Measurements from ENCODE around the gene HLA-B.

DNA sequence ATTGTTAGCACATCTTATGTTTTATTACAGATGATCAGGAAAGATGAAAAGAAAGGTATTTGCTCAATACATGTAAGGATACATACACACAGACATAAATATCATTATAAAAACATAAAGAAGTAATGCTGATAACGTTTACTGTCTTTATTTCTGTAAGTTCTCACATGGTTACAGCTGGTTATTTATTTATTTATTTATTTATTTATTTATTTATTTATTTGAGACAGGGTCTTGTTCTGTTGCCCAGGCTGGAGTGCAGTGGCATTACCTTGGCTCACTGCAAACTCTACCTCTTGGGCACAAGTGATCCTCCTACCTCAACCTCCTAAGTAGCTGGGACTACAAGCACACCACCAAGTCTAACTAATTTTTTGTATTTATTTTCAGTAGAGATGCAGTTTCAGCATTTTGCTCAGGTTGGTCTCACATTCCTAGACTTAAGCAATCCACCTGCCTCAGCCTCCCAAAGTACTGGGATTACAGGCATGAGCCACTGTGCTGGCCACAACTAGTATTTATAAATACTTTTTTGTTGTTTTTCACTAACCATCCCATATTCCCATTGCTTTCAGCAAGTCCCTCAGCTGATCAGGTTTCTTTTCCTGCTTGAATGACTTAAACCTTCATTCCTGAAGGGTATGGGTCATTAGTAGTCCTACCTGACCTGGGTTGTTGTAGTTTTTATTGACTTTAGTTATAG, 35.8 kb downstream of the HLA-B start:
- TF ChIP-seq CTCF (IDR thresholded peaks at IDR 0.05) (no peak), EP300 (IDR thresholded peaks at IDR 0.05) (no peak)

All from suprapubic skin (tissue), 3 donors.